ENCODE measurements around the gene SLC38A8. TPM values are rescaled to one million over a fixed set of nuclear protein-coding genes. Genes with fewer than 3 reads are reported as not detected.

Gene SLC38A8
- total RNA-seq, 6 experiments from 2014 or later = not detected

DNA sequence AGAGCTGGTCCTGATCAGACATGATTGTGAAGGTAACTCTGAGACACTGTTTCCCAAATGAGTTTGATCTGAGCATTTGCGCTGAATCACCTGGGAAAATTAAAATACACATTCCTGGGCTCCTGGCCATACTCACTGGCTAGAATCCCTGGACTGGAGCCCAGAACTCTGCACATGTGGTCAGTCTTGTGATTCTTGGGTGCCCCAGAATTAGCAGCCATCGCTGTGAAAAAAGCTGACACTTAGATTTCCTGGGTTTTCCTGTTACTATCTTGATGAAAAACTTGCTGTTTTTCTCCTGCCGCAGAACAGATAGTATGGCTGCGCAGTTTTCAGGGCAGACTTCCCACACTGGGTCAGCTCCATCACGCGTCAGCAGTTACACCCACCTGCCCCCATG is 50.0 kb downstream of the SLC38A8 start:
- Mint-ChIP-seq H3K9me3 (no peaks in the 10 kb centered on the region), H3K27me3 (ENCODE audit: insufficient read depth) (peaks cover 23% of the 10 kb centered on the region), H3K4me1 (ENCODE audit: low read depth) (peaks cover 30% of the 10 kb centered on the region), H3K27ac (no peak overlapping the region), H3K4me3 (no peak overlapping the region), H3K36me3 (ENCODE audit: low read depth) (no peaks in the 10 kb centered on the region)
- peak; percentile 52 for DNase-seq
- no peak for TF ChIP-seq CTCF (IDR thresholded peaks at IDR 0.05)

DNA sequence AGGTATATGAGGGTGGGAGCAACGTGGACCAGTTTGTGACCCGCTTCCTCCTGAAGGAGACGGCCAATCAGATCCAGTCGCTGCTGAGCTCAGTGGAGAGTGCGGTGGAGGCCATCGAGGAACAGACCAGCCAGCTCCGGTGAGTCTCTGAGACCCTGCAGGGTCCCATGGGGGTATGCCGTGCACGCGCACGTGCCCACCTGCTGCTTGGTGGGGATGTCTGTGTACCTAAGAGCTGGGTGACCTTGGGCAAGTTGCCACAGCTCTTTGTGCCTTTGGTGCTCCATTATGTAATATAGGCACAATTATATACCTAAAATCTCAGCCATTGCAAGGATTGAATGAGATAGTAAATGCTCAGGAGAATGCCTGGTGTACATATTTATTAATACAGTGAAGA is 52.1 kb downstream of the SLC38A8 start:
- Mint-ChIP-seq H3K27me3 (ENCODE audit: insufficient read depth) (peaks cover 29% of the 10 kb centered on the region), H3K36me3 (ENCODE audit: low read depth) (no peaks in the 10 kb centered on the region), H3K4me3 (no peak overlapping the region), H3K4me1 (ENCODE audit: low read depth) (peaks cover 30% of the 10 kb centered on the region), H3K27ac (no peak overlapping the region), H3K9me3 (no peaks in the 10 kb centered on the region)
- no peak for TF ChIP-seq CTCF (IDR thresholded peaks at IDR 0.05)
- DNase-seq = no peak

DNA sequence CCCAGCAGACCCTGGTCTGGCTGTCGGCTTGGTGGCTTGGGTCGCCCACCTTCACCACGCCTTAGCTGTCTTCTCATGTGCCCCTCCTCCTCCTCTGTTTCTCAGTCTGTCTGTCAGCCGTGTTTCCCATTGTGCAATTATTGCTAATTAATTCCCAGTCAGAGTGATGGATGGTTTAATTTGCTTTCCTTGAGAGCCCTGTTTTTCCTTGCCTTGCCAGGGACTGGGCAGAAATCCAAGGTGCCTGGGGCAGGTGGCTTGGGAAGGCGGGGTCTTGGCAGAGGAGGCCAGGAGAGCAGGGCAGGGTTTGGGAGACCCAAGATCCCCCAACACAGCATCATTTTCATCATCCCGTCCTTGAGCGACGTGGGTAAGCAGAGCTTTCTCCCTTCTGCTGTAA is 53.3 kb downstream of the SLC38A8 start:
- no peaks in the 10 kb centered on the region for H3K36me3 Mint-ChIP-seq (ENCODE audit: low read depth)
- no peak overlapping the region for H3K4me3 Mint-ChIP-seq
- DNase-seq = no peak
- H3K4me1 Mint-ChIP-seq (ENCODE audit: low read depth) = peaks cover 21% of the 10 kb centered on the region
- no peaks in the 10 kb centered on the region for H3K9me3 Mint-ChIP-seq
- no peak for TF ChIP-seq CTCF (IDR thresholded peaks at IDR 0.05)
- H3K27me3 Mint-ChIP-seq (ENCODE audit: insufficient read depth) = peaks cover 31% of the 10 kb centered on the region
- no peak overlapping the region for H3K27ac Mint-ChIP-seq

- Mint-ChIP-seq H3K4me3 (no peak overlapping the region), H3K9me3 (peaks cover 6% of the 10 kb centered on the region), H3K27ac (no peak overlapping the region), H3K36me3 (ENCODE audit: low read depth) (peaks cover 5% of the 10 kb centered on the region), H3K4me1 (ENCODE audit: low read depth) (no peaks in the 10 kb centered on the region), H3K27me3 (ENCODE audit: insufficient read depth) (peaks cover 25% of the 10 kb centered on the region)
- no peak for TF ChIP-seq CTCF (IDR thresholded peaks at IDR 0.05)
- DNase-seq = no peak
Measured at GRCh38 chr16:83983491-83983890, 59.1 kb downstream of the SLC38A8 start.

DNA sequence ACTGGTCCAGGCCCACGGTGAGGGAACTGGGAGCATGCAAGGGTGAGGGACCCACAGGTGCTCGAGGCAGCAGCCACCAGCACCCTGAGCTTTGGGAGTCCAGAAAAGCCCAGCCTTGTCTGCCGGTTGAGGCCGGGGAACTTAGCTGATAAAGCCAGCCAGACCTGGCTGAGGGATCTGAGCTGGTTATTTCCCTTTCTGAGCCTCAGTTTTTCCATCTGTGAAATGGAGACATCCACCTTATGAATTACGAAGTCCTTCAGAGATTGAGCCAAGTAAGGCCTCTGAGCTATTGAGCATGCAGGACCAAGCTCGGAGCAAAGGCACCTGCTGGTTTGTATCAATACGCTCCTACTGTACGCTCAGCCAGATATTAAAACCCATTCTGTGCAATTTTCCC is 60.8 kb downstream of the SLC38A8 start:
- Mint-ChIP-seq H3K4me1 (ENCODE audit: low read depth) (no peaks in the 10 kb centered on the region), H3K9me3 (peaks cover 15% of the 10 kb centered on the region), H3K36me3 (ENCODE audit: low read depth) (peaks cover 5% of the 10 kb centered on the region), H3K4me3 (no peak overlapping the region), H3K27ac (no peak overlapping the region), H3K27me3 (ENCODE audit: insufficient read depth) (peaks cover 32% of the 10 kb centered on the region)
- TF ChIP-seq CTCF (IDR thresholded peaks at IDR 0.05) = no peak
- no peak for DNase-seq

GRCh38 chr16:83980794-83981193 is 61.8 kb downstream of the SLC38A8 start:
- Mint-ChIP-seq H3K27ac (no peak overlapping the region), H3K4me1 (ENCODE audit: low read depth) (no peaks in the 10 kb centered on the region), H3K9me3 (peaks cover 15% of the 10 kb centered on the region), H3K4me3 (no peak overlapping the region), H3K27me3 (ENCODE audit: insufficient read depth) (peaks cover 29% of the 10 kb centered on the region), H3K36me3 (ENCODE audit: low read depth) (peaks cover 5% of the 10 kb centered on the region)
- no peak for TF ChIP-seq CTCF (IDR thresholded peaks at IDR 0.05)
- DNase-seq = no peak

Data from HFFc6 (cell line).